ENCODE results near the gene MIDN. TPM values are rescaled to one million over a fixed set of nuclear protein-coding genes. Genes with fewer than 3 reads are reported as not detected.

Gene MIDN
- total RNA-seq, 1 experiment from 2014 or later: 286 TPM

DNA sequence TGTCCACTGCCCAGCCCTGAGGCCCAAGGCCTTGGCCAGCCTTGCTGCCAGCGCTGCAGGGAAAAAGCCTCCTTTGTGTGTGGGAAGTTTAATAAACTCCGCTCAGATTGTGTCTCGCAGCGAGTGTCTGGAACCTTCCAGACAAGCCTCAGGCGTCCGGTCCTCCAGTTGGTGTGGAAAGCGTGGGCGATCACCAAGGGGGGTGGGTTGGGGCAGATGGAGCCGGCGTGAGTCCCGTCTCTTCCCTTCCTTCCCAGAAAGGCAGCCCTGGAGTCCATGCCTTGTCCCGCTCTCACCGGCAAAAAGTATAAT, 38.2 kb upstream of the MIDN start:
- no peak overlapping the region for H3K4me2 ChIP-seq (ENCODE audit: insufficient read depth, insufficient read length, low read length)

More for the DNA sequence above, 38.2 kb upstream of the MIDN start:
- Histone ChIP-seq H3K23ac (ENCODE audit: insufficient read length, low read depth, low read length) (no peak overlapping the region), H4K5ac (ENCODE audit: insufficient read length, low read depth, low read length) (no peak overlapping the region), H3K4me1 (ENCODE audit: insufficient read depth, low read length) (no peaks in the 10 kb centered on the region), H2BK12ac (ENCODE audit: insufficient read length, low read depth, low read length) (no peak overlapping the region), H2BK5ac (ENCODE audit: insufficient read length, low read length) (no peak overlapping the region), H3K14ac (ENCODE audit: insufficient read depth, low read length) (no peak overlapping the region), H4K20me1 (ENCODE audit: control insufficient read depth, insufficient read depth, insufficient read length) (peaks cover 4% of the 10 kb centered on the region), H2BK15ac (ENCODE audit: low read depth, low read length) (no peak overlapping the region), H3T11ph (ENCODE audit: low read length) (no peak overlapping the region), H2AFZ (ENCODE audit: low read length) (no peak overlapping the region), H3K27me3 (ENCODE audit: insufficient read depth, low read length) (no peaks in the 10 kb centered on the region), H2BK20ac (ENCODE audit: low read depth, low read length, poor library complexity, severe bottlenecking) (no peak overlapping the region), H3K79me1 (ENCODE audit: insufficient read depth, low read depth, low read length, poor library complexity, severe bottlenecking) (peaks cover 14% of the 10 kb centered on the region), H3K23me2 (ENCODE audit: insufficient read length, low read depth, low read length, poor library complexity, severe bottlenecking) (peaks cover 14% of the 10 kb centered on the region), H3K4ac (ENCODE audit: low read depth, low read length) (no peak overlapping the region), H3K56ac (ENCODE audit: insufficient read length, low read depth, low read length) (no peak overlapping the region), H3K9ac (ENCODE audit: extremely low read depth, insufficient read length, low read length) (no peak overlapping the region), H3K18ac (ENCODE audit: insufficient read length, low read depth, low read length) (no peak overlapping the region), H4K91ac (ENCODE audit: insufficient read length, low read depth, low read length) (no peak overlapping the region), H2AK5ac (ENCODE audit: insufficient read length, low read length) (no peak overlapping the region), H3K9me3 (ENCODE audit: control insufficient read depth, low read depth, low read length) (no peaks in the 10 kb centered on the region), H3K79me2 (ENCODE audit: insufficient read depth, low read length) (peaks cover 44% of the 10 kb centered on the region; the same call in 1 of the 2 replicates), H4K8ac (replicated peaks; ENCODE audit: insufficient read length, low read depth, low read length) (no peak overlapping the region), H3K27ac (ENCODE audit: insufficient read length, low read depth, low read length) (no peak overlapping the region), H2BK120ac (ENCODE audit: low read depth, low read length, poor library complexity, severe bottlenecking) (no peak overlapping the region)
- Mint-ChIP-seq H3K4me3 (no peak overlapping the region), H3K36me3 (ENCODE audit: insufficient read depth in 1 of 3, low read depth in 3 of 3) (peaks cover 8 to 29% (median 27%) of the 10 kb centered on the region in 3 experiments), H3K27me3 (ENCODE audit: low read depth) (no peaks in the 10 kb centered on the region), H3K27ac (peak overlapping the region in 2 of 3 experiments; percentile 70 to 76; a peak in 3 of 7 replicates), H3K9me3 (no peaks in the 10 kb centered on the region), H3K4me1 (peaks cover 31 to 39% of the 10 kb centered on the region in 2 experiments)
- DNase-seq: no peak
- no CpG with 5 or more reads among the region's 13 CpGs for WGBS (ENCODE audit: extremely low coverage, insufficient read length, low lambda C conversion rate)
- TF ChIP-seq, protein P1, sequence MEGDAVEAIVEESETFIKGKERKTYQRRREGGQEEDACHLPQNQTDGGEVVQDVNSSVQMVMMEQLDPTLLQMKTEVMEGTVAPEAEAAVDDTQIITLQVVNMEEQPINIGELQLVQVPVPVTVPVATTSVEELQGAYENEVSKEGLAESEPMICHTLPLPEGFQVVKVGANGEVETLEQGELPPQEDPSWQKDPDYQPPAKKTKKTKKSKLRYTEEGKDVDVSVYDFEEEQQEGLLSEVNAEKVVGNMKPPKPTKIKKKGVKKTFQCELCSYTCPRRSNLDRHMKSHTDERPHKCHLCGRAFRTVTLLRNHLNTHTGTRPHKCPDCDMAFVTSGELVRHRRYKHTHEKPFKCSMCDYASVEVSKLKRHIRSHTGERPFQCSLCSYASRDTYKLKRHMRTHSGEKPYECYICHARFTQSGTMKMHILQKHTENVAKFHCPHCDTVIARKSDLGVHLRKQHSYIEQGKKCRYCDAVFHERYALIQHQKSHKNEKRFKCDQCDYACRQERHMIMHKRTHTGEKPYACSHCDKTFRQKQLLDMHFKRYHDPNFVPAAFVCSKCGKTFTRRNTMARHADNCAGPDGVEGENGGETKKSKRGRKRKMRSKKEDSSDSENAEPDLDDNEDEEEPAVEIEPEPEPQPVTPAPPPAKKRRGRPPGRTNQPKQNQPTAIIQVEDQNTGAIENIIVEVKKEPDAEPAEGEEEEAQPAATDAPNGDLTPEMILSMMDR (conservative IDR thresholded peaks at IDR 0.05): no peak

All from H9 (cell line).